Measurements from ENCODE around the gene FADS2.

GRCh38 chr11:61886643-61887042, 58.5 kb downstream of the FADS2 start:
- TF ChIP-seq BCLAF1 (IDR thresholded peaks at IDR 0.05), result no peak
- no peak for TF ChIP-seq HCFC1 (IDR thresholded peaks at IDR 0.05; ENCODE audit: low read length)
- no peak for TF ChIP-seq NRF1 (conservative IDR thresholded peaks at IDR 0.05; ENCODE audit: low read depth, low read length)
- no peak for TF ChIP-seq FOS (IDR thresholded peaks at IDR 0.05; ENCODE audit: borderline replicate concordance, extremely low read depth, insufficient read length)
- no peak for TF ChIP-seq NFYA (IDR thresholded peaks at IDR 0.05; ENCODE audit: borderline replicate concordance, low read depth, low read length)
- TF ChIP-seq MAX (IDR thresholded peaks at IDR 0.05; ENCODE audit: low read depth, low read length), result no peak
- TF ChIP-seq POLR2A (IDR thresholded peaks at IDR 0.05; ENCODE audit: low read depth, low read length), result no peak
- TF ChIP-seq TBL1XR1 (IDR thresholded peaks at IDR 0.05; ENCODE audit: low read depth, low read length), result no peak
- no peak for TF ChIP-seq NFYB (IDR thresholded peaks at IDR 0.05; ENCODE audit: insufficient read depth, low read depth, low read length)
- no peak for TF ChIP-seq CTCF (IDR thresholded peaks at IDR 0.05 in 2 of 3, conservative IDR thresholded peaks at IDR 0.05 in 1 of 3; ENCODE audit: control insufficient read depth in 2 of 3, extremely low read depth in 1 of 3, insufficient read depth in 1 of 3, low read depth in 3 of 3, low read length in 3 of 3)
- no peak for TF ChIP-seq POLR2AphosphoS5 (IDR thresholded peaks at IDR 0.05; ENCODE audit: low read length)

Measured in GM12878 (cell line).